NCI-H526 (cell line): ENCODE results near the gene CCER1.

ENCODE experiments used
- DNase-seq, 2 experiments: peaks; one replicate each; lab custom pipeline; 2025; lab: John Stamatoyannopoulos, UW

CCER1 gene

DNA sequence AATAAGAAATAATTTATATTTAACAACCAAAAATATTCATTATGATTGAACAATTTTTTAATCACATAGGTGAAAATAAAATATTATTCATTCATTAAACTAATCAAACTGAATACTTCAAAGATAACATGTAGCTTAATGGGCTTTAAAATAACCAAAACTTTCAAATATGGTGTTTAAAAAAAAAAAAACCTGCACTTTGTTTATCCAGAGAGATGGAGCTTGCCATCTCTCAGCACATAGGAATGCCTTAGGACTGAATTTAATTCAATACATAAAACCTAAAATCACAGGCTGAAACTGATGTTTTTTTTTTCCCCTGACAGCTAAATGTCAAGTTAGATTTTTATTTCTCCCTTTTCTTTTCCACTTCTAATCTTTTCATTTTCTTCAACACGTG, 14.4 kb upstream of the CCER1 start:
- no peak for DNase-seq

DNA sequence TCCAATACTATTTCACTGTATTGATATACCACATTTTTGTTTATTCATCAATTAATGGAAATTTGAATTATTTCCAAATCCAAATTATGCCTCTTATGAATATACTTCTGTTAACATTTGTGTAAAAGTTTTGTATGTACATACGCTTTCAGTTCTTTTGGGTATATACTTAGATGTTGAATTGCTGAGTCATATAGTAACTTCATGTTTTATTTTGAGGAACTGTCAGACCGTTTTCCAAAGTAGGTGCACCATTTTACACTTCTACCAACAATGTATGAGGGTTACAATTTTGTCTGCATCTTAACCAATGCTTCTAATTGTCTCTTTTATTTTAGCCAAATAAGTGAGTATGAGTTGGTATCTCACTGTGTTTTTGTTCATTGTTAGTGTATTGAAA, 10.2 kb upstream of the CCER1 start:
- DNase-seq: no peak

DNA sequence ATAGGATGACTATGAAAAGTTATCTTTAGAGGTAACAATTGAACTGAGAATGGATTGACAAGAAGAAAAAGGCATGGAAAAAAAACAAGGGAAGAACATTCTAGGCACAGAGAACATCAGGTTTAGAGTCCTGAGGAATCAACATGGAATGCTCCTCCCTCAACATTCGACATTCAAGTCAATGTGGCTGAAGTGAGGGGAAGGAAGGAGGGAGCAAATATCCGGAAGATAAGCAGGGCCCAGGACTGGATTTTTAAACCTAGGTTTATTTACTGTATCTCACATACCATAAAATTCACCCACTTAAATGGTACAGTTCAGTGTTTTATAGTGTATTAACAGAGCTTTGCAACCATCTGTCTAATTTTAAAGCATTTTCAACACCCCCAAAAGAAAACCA, 9.6 kb upstream of the CCER1 start:
- DNase-seq: no peak

DNA sequence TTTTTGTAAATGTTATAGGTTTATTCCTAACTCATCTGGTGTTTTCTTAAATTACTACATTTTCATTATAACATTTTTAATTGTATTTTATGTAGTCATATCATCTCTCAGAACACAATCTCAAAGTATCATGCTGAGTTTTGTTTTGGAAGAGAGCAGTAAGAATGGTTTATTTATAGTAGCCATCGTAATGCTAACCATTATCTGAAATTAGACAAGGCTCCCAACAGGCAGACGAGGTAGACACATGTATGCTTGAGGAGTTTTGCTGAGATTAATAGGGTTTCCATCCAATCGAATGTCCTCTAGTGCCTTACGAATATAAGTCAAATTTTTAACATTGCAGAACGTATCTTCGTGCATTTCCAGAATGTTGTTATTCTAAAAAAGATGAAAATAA, 9.0 kb upstream of the CCER1 start:
- DNase-seq: no peak

DNA sequence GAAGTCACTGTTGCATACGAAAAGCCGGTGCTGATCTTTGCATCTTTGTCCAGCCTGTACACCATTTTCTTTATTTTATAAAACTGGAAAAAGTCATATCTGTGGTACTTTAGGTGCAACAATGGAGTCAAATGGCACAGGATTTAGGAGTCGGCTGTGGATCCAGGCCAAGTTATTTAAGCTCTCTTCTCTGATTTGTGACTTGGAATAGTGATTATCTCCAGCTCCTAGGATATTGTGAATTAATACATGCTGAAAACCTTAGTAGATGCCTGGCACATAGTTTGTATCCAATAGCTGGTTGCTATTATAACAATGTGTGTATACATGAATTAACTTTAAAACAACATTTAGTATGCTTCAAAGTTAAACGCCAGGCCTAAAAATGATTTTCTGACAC, 6.2 kb upstream of the CCER1 start:
- no peak for DNase-seq

DNA sequence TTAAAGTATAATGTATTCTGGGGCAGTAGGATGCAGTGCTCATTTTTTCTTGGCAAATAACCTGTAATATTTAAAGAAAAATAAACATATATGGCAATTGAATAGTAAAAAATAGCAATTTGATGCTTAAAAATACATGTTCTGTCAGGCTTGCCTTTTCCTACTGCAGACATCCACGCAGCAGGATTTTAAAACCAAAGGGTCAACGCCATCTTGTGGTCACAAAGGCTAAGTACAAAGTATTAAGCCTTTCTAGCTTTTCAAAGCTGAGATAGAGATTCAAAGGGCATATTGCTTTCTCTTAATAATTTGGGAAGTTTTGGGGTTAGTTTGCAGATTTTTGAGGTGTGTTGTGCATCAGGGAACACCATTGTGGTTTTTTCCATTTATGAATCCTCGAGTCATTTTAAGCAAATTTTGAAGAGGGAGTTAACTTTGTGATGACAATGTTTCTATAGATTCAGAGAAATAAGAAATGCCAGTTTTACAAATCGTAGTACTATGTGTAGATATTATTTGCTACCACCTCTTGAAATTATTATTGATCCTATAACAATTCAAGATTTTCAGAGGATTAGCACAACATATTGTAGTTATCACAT, 4.7 kb upstream of the CCER1 start:
- DNase-seq: peak; percentile 8 to 65

DNA sequence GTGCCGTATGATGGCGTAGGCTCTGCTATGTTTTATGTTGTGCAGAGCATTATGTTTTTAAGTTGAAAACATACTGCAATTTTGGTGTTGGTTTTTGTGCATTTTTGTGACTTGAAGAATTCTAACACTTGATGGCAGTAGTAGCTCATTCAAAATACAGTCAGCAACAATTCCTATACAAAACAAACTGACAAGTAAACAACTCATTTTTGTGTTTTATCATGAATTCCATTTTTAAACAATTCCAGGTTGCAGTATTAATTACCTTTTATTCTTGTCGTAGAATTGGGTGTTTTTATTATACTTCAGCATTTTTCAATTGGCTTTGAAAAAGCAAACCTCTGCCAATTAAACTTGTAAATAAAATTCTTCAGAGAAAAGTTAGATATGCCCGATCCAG, 4.1 kb upstream of the CCER1 start:
- no peak for DNase-seq

DNA sequence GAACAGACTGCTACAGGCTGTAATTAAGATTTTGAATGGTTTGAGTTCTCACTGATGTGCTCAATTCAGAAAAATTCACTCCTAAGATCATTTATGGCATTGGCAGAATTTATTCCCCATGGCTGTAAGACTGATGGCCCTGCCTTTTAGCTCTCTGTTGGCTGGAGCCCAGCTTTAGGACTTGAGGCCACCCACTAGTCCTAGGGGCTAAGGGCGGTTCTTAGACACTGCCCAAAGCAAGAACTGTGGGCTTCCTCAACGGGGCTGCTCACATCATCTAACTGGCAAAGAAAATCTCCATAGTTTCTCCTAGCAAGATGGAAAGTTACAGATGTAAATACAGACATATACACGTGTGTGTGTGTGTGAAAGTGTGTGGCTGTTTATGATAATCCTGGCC, 3.4 kb upstream of the CCER1 start:
- DNase-seq: no peak

DNA sequence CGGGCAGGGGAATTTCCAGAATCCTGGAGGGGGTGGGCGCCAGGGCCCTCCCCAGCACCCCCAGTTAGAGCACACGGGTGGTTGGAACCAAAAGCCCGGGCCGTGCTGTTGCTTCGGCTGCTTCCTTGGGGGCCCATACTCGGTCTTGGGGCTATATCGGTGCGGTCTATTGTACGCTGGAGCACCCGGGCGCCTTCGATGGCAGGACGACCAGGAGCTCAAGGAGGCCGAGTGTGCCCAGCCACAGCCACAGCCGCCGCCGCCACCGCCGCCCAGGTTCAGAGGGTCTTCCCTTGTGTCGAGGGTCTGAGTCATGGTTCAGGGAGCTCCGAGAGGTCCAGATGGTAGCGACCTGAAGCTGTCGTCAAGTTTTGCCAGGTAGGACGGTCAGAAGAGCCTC, 548 bp downstream of the CCER1 start:
- DNase-seq: no peak

DNA sequence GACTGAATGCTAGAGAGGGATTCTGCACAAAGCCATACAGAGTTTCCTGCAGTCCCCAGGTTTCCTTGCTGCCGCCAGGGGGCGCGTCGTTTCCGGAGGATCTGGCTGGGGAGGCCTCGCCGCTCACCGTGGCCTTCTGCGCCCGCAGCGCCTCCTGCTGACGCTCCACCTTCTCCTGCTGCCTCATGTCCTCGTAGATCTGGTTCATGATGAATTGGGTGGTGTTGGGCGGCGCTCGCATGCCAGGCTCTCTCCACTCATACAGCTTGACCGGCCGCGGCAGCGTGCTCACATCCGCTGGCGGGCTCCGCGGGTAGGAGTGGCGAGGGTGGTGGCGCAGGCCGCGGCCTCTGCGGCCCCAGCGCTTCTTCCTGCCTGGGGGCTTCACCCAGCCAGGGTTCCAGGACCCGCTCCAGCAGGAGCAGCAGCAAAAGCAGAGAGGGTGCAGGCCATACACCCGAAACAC, 987 bp downstream of the CCER1 start:
- DNase-seq: no peak

DNA sequence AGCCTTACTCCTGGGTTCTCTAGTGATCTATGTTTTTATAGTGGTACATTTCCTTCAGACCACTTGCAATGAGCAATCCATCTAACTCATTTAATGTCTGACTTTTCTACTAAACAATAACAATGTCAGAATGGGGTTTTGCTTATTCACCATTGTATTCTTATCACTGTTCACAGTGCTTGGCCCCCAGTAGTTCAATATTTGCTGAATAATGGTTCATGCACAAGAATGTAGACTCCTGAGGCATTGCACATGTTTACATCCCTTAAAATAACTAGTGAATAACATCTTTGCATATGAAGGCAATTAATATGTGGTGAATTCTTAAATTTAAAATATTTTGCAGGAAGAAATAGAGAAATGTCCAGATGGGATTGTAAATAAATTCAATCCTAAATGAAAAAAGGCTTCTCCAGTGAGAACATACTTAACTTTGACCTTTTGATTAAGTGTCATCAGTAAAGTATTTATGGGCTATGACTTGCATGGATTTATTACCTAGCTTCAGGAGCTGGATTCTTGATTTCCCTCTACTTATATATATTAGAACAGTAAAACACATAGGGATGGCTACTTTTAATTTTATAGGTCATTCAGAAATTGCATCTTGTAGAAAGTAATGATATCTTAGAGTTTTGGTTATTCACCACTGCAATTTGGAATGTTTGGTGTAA, 3.4 kb downstream of the CCER1 start:
- no peak for DNase-seq

DNA sequence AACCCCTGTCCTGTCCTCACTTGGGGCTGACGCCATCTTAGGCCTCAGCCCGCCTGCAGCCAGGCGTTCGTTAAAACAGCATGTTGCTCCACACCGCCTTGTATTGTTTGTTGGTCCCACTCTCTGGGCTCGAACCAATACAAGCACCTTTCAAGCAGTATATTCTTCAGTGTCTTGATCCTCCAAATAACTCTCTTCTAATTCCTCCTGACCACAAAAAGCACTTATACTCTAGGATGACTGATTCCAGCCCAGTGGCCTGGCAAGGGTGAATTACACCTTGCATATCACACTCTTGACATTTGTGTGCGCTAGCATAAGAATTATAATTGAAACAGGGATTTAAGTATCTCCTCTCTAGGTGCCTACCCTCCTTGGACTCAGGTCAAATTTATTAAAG, 7.1 kb downstream of the CCER1 start:
- no peak for DNase-seq

DNA sequence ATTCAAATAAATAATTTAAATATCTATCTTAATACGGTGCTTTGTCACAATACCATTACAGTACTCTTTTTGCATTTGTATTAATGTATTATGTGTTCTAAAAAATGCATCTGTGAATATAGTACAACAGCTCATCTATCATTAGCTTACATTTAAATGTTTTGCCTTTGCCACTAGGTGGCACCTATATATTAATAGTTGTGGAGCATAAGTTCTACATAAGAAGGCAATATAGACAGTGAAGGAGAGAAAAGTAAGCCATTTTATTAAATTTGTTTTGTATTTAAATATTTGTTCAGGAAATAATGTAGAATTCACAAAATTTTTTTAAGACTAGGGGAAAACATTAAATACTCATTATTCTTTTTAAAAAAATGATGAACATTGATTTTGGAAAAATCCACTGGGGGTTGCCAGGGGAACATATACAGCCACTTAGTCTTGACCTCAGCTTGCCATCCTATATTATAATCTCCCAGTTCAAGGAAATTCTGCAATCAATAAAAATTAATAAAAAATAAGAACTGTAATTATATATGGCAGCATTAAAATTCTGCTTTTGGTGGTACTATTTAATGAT, 9.8 kb downstream of the CCER1 start:
- DNase-seq: peak in 1 of 2 experiments; percentile 62

DNA sequence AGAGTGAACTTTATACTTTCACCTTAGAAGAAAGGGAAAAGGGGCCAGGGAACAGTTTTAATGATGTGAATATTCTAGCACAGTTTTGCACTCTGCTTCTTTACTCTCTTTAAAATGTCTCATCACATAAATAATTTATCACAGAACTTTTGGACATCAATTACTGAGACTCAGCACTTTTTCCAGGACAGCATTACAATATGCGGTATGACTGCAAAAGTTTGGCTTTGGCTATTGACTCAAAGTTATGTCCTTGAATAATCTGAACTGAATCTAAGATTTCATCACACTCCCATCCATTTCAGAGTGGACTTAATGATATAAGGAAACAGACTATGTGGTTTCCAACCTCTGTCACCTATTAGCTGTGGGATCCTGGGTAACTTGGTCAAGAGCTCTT, 11.7 kb downstream of the CCER1 start:
- DNase-seq: no peak

DNA sequence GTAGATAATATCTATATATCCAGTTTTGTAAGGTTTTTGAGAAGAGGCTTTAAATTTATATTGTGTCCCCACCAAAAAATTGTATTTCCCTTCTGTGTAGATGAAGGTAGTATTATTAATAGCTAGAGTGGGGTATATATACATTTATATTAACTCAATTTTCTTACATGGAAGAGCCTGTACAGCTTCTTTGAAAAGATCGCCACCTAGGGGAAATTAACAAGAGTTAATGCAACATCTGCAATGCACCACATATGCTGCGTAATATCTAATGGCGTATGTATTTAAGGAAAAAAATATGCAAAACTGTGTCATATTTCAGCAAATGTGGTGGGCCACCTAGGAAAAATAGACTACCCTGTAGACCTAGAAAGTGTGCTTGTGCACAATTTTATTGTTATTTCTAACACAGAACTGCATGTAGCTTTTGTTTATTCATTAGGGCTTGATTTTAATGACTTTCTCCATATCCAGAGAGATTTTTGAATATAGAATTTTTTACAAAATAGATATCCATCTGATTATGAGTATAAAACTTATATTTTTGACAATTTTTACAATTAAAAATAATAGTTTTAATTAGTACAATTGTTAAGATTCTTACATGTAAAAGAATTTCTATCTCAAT, 14.0 kb downstream of the CCER1 start:
- DNase-seq: peak; percentile 70 to 83

DNA sequence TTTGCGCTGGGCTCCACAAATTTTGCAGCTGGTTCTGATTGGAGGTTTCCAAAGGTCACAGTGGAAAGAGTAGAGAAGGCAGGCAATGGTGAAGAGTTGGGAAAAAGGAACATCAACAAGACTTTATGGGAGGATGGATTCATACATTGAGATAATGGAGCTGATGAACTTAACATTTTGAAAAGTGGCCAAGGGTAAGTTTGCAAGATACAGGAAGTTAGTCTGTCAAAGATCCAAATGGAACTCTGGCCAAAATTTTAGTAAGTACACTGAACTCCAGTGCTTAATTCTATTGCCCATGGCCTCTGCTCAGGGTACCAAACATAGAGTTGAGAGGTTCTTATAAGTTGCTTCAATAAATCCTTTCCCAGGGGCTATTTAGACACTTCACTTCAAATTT, 15.6 kb downstream of the CCER1 start:
- DNase-seq: no peak

DNA sequence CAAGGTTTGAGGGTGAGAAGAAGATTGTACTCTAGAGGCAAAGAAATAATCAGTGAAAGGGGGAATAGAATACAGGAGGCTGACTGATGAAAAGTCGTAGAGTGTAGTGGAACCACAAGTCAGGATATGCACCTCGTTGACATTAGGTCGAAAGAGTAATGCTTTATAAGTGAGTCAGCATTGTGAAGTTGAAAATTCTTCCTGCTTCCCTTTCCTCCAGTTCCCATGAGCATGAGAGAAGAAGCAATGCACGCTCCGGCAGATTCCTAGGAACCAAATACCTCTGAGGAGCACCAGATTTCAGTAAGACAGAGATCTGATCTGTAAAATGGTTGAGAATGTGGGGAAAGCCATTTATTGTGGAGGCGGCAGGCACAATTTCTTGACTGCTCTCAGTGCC, 16.5 kb downstream of the CCER1 start:
- no peak for DNase-seq

DNA sequence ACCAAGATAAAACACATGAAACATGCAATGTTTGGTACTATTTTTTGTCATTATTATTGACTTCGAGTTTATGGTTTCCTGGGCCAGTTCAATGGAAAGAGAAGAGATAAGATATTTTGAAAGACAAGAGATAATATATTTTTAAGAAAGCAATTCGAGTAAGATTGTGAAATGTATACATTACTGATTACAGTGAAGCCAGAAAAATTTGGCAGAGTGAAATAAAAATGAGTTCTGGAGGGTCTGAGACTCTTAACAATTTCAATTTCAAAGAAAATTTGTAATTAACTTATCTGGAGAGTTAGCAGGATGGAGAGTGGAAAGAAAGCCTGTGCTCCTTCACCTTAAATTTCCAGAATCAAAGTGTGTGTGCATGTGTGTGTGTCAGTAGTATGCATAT, 17.3 kb downstream of the CCER1 start:
- no peak for DNase-seq

DNA sequence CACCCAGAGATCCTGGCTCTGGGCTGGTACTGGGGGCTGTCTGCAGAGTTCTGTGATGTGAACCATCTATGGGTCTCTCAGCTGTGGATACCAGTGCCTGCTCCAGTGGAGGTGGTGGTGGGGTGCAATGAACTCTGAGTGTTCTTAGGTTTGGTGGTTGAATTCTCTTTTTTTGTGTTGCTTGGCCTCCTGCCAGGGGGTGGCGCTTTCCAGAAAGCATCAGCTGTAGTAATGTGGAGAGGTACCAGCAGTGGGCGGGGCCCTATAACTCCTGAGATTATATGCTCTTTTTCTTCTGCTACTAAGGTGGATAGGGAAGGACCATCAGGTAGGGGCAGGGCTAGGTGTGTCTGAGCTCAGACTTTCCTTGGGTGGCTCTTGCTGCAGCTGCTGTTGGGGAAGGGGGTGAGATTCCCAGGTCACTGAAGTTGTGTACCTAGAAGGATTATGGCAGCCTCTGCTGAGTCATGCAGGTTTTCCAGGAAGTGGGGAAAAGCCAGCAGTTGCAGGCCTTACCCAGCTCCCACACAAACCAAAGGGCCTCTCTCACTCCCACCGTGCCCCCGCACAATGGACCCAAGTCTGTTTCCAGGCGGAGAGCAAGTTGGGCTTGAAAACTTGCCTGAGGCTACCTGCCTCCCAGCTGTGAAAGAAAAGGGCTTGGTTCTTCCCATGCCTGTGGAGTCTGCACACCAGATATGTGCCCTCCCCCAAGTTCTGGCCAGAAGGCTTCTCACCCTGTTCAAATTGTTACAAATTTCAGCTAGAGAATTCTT, 18.6 kb downstream of the CCER1 start:
- DNase-seq: no peak

DNA sequence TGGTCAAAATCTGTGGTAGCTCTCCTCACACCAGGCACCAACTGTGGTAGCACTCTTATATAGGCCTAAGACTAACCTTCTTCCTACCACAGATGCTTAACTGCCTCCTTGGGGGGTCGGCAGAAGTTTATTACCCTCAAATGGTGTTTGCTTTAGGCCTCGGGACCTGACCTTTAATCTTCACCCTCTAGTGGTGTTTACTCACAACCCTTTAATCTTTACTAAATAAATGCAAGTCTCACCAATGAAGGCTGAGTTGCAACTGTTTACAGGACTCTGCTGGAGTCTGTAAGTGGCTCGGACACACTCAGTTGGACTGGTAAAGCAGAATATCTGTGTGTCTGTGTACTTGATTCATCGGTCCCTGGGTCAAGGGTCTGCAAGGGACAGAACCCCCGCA, 29.4 kb downstream of the CCER1 start:
- no peak for DNase-seq

DNA sequence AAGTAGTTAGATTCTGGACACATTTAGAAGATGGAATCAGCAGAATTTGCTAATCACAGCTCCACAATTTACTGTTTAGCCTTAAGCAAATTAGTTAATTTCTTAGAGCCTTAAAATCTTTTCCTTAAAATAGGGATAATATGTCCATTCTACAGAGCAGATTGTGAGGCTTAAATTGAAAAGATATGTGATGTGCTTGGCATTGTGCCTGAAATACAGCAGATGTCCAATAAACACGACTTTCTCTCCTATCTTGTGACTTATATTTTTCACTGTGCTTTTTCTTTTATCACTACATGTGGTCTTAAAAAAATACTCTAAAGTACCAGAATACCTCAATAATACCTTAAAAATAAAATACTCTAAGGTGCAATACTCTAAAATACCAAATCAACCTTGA, 30.6 kb downstream of the CCER1 start:
- DNase-seq: no peak

DNA sequence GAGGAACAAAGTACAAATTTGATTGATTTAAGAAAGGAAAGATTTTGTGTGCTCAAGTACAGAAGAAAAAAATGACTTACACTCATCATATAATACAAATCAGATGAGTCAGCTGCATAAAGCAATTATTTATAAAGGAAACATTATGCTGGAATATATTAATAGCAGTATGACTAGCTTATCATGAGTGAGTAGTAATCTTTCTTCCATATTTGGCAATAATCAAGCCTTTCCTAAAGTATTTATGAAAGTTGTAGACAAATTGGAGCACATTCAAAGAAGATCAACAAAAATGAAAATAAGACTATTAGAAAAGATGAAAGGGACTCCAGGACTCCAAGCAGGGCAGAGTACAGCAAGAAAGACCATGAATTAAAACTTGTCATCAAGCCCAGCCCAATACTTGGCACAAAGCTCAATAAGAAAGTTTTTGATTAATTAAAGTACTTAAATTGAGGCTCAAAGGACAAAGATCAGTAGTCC, 32.8 kb downstream of the CCER1 start:
- DNase-seq: no peak
